HG03460 (cell line): ENCODE measurements around the gene FAM171A1.
"Not testable (repeated sequence)": the region's sequence is repeated elsewhere in the genome, so short reads cannot be mapped to it uniquely, and the experiment has no call there.

Source experiments
- ATAC-seq: cut with Tn5 transposase; IDR thresholded peaks from one replicate; pipeline ENCODE4 v1.9.1; 2021; ENCODE audit not compliant: unreplicated experiment

FAM171A1 gene

DNA sequence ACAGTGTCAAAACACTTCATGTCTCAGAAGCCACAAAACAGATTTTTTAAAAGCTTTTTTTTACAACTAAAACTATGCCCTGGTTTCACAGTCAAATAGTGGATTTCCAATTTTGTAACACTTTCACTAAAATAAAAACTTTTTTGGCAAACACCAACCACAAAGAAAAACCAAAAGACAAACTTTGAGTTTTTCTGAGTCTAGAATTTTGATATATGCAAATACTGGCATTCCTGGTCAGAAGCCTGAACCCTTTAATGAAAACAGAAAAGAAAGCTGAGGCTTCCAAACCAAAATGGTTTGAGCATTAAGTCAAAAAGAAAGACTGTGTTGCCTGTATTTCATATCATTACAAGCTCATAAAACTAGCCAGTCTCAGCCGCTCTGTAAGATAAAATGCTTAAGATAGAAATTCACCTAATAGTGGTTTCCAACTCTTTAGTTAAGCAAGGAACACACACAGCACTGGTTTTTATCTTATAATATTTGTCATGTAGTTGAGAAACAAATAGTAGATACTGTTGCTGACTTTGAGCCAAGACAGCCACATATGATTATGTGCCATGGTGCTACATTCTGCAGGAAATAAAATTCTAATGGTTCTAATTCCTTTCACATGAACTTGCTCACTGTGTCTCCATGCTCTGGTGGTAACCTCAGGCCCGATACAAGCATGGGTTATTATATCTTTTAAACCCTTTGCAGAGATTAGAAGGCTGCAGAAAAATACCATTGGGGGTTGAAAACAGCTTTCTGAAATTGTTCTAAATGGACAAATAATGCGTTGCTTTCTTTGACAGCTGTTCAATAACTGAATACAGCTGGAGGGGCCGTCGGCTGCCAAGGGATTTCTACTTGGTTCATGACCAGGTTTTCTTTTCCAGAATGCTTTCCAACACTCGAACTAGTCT, 49.4 kb downstream of the FAM171A1 start:
- ATAC-seq: no peak

DNA sequence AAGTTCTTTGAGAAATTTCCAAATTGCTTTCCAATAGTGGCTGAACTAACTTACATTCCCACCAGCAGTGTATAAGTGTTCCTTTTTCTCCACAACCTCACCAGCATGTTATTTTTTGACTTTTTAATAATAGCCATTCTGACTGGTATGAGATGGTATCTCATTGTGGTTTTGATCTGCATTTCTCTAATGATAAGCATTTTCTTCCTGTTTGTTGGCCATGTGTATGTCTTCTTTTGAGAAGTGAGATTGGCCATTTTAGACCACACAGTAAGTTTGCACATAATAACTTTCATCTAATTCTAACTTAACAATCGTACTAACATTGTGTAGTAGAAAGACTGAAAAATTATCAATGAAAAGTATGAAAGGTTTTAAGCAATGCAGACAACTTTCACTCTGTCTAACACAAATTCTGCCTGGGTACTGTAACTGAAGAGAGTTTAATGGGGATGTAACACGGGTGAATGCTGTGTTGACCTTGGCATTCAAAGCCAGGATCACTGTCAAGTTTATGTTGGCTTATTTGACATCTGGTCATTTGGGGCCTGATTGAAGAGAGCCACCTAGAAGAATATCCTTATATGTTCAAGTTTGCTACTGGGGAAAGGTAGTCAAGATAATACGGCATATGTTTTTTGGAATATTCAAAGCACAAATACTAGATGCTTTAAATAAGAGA, 50.4 kb downstream of the FAM171A1 start:
- no peak for ATAC-seq

DNA sequence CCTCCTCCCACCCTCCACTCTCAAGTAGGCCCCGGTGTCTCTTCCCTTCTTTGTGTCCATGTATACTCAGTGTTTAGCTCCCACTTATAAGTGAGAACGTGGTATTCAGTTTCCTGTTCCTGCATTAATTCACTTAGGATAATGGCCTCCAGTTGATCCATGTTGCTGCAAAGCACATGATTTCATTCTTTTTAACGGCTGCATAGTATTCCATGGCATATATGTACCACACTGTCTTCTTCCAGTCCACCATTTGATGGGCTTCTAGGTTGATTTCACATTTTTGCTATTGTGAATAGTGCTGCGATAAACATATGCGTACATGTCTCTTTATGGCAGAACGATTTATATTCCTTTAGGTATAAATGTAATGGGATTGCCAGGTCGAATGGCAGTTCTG, 51.0 kb downstream of the FAM171A1 start:
- no peak for ATAC-seq

DNA sequence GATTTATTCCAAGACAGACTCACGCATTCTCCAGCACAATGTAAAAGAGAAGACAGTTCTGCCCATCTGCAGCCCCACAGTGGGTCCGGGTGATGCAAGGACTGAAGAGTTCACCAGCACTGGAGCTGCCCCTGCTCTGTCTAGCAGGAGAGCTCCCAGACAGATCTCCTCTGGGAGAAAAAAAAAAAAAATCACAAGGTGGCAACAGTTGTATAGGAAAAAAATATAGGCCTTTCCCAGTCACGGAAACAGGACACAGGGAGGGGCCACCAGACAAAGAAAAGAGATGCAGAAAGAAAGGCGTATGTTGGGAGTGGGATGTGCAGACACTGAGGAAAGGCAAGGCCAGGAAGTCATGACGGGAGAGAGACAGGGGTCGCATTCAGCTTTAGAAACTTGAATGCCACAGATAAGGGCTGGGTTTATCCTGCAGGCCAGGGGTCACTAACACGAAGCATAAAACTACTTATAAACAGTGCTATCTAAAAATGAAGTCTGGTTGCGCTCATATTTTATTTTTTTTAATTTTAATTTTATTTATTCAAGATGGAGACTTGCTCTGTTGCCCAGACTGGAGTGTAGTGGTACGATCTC, 54.1 kb downstream of the FAM171A1 start:
- ATAC-seq: no peak

DNA sequence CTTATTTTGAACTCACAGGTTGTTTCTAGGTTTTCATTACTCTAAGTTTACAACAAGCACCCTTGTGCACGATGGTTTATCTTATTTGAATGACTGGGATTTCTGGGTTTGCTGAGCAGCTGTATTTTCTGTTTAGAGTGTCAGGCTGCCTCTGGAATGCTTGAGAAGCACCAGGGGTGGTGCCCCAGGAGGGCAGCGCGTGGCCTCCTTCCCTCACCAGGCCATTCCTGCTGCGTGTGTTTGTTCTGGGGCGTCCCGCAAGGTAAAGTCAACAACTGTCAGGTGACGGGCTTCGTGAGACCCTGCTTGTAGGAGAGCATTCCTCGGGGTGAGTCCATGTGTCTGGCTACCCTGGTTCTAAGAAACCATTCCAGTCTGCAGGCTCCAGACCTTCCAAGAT, 54.9 kb downstream of the FAM171A1 start:
- ATAC-seq: no peak

DNA sequence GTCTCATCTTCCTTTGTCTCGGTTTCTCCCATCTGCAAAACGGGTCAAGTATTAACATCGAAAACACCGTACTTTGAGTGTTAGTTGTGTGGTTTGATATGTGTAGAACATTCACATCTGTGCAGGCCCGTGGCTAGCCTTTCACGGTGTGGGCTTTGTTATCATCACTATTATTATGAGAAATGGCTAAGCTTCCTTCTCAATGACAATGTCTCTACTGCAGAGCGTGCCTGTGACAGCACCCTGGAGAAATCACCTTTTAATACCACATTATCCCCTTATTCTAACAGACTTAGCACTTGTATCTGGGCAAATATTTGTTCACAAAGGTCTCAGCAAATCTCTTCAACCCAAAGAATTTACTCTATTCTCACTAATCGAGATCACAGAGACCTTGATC, 55.8 kb downstream of the FAM171A1 start:
- ATAC-seq: no peak

DNA sequence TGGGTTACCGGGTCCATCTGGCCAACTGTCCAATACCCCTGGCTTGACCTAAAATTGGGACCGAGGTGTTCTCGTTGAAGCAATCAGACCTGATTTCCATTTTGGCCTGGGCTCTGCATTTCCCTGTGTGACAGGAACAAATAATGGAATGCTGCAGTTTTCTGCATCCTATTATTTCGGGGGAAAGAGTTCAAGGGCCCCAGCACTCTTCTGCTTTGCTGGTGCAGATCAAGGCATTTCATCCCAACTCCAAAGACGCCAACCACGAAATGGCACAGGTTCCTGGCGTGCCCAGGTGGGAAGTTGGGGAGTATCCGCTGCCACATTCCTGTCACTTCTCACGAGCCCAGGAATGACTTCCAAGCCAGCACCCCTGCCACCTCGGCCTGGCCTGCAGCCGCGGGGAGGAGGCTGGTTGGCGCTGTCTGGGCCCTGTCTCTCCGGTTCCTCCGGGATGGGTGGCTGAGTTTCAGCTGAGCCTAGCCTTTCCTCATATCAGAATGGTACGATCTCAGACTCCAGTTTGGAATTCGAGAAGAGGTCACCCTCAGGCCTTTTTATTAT, 56.5 kb downstream of the FAM171A1 start:
- no peak for ATAC-seq

DNA sequence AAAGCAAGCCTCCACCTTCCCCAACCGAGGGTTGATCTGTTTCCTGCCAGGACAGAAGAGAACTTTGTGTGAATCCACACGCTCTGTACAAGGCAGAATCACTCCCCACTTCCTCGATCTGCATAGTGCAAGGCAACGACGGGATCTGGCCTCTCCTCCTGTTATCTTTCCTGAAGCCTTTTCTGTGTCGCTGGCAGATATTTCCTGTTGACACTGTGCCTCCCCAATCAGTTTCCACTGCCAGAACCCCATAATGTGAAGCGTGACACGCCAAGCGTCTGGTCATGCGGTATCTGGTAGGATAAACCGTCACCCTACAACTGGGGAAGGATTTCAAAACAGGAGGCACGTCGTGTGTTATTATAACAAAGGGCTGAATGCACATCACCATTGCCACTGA, 57.2 kb downstream of the FAM171A1 start:
- ATAC-seq: no peak

DNA sequence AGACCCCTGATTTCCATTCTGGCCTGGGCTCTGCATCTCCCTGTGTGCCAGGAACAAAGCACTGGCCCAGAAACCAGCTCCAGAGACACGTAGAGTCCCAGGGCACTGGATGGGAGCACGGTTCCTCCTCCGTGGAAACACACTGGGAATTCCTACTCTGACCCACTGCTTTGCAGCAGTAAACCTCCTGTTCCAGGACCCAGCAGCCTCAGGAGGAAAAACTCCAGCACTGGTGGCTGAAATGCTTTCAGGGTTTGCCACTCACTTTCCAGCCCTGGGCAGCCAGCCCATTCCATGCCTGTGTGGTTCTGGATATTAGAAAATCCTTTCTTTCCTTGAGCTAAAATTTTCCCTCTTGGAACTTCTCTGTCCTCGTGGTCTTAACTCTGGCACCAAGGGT, 58.0 kb downstream of the FAM171A1 start:
- no peak for ATAC-seq

DNA sequence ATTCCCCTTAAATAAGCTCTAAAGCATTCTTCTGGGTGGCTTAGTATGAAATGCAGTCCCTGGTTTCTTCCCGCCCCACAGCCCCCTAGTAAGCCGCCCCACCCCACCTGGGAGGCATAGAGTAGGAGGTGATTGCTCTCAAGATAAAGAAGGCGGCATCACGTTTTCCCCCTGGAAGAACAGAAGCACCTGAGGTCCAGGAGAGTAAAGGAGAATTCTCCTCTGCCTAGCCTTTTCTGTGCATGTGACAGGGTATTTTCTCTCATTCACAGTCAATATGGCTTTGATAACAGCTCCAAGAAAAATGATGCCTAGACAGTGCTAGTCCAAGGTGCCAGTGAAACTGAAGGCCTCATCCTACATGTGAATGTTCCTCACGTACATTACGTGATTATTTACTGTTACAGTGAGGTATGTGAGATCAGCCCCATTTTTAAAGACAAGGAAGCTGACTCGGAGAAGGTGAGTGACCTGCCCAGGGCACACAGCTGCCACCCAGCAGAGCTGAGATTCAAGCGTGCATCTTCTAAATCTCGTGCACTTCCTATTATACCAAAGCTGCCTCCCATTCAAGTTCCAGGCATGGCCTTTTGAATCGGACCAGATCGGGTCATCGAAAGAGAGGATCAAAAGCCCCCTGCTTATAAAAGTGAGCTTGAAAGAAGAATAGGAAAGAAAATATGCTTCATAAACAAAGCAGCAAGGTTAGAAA, 59.4 kb downstream of the FAM171A1 start:
- ATAC-seq: no peak

DNA sequence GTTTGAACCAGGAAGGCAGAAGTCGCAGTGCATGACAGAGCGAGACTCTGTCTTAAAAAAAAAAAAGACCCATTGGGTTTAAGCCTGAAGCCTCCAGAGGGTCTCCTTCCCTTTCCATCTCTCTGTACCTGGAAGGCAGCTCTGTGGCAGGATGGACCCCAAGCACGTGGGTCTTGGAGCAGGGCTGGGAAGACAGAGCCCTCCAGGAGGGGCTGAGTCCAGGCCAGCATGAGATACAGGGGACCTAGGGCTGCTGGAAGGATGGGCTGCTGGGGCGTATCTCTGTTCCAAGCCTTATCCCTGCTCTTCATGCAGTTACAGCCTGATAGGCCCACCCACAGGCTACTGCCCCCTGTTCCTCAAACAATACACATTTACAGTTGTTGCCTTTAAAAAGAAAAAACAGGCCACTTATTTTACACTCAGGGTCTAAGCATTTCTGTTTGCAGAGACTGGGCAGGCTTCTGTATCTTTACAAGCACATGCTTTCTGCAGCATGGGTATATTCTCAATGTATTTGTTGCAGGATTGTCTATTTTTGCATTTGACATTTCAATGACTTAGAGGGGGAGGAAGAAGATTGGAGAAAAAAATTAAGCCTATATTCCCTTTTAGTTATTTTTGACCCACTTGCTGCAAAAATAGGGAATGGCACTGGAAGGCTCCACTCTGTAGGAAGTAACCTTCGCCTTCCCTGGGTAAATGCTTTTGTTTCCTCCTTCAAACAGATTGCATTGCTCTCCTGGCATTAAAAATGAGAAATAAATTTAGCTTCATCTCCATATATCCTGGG, 60.1 kb downstream of the FAM171A1 start:
- ATAC-seq: no peak

DNA sequence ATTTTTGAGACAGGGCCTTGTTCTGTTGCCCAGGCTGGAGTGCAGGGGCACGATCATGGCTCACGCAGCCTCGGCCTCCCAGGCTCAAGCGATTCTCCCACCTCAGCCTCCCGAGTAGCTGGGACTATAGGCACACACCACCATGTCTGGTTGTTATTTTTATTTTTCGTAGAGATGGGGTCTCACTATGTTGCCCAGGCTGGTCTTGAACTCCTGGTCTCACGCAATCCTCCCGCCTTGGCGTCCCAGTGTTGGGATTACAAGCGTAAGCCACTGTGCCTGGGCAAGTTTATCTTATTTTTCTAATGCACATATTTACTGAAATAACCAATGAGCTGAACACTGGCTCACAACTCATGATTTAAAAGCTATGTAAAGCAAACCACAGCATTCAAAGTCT, 61.9 kb downstream of the FAM171A1 start:
- no peak for ATAC-seq

DNA sequence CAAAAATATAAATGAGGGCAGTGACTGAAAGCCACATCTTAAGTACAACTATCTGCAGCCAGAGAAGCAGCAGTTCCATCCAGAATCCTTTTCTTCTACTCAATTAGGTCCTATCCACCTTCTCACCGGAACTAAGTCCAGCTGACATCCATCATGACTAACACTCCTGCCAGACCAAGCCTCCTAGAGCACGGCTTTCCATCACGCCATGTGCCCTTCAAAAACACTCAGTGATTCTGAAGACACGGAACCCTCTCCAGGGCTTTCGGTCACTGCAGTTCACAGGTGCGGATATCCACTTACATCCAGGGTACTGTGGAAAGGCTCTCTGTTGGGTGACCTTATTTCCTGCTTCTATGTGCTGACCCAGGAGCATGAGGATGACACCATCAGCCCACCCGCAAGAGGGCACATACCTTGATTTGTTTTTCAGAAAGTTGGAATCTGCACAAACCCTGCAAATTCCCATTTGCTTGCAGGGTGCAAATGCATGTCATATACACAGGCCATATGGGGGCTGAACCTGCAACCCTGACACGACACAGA, 64.3 kb downstream of the FAM171A1 start:
- no peak for ATAC-seq

DNA sequence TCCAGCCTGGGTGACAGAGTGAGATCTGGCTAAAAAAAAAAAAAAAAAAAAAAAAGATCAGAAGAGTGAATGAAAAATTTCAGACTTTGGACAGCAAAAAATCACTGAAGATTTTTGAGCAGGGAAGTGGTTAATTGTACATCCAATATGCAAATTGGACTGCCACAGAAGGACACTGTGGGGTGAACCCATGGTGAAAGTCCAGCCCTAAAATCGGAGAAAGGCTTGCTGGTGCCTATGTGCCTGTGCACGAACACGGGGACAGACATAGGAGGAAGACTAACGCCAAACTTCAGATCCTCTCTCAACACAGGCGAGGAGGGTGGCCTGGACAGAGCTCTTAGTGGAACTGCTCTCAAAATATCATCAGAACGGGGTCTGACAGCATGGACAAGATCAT, 65.5 kb downstream of the FAM171A1 start:
- no peak for ATAC-seq

DNA sequence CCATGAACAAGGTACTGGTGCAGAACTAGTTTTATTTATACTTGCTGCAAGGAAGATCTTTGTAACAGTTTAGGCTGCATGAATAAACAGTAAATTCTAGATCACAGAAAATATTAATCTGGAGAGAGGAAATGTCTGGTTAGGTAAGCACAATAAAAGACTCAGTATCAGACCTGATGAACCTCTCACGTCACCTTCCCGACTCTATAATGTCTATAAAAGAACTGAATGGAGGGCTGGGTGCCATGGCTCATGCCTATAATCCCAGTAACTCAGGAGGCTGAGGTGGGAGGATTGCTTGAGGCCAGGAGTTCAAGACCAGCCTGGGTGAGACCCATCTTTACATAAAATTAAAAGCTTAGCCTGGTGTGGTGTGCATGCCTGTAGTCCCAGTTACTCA, 65.9 kb downstream of the FAM171A1 start:
- no peak for ATAC-seq

DNA sequence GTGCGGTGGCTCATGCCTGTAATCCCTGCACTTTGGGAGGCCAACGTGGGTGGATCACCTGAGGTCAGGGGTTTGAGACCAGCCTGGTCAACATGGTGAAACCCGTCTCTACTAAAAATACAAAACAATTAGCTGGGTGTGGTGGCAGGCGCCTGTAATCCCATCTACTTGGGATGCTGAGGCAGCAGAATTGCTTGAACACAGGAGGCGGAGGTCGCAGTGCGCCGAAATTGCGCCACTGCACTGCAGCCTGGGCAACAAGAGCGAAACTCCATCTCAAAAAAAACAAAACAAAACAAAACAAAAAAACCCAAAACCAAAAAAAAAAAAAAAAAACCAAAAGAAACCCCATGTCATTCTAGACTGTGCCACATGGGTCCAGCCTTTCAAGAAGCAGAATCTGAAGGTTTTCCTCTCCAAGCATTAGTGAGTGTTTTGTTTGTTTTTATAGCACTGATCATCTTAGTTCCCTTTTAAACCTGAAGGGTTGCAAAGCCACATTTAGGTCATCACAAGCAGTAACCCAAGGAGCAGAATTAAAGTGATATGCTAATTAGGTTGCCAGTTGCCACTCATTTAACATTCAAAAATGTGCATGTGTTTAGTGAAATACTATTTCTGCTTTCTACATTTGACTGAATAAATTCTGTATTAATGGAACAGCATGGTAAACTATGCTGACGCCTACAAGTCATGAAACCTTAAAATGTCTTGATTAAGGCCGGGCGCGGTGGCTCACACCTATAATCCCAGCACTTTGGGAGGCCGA, 68.7 kb downstream of the FAM171A1 start:
- ATAC-seq: not testable (repeated sequence)

DNA sequence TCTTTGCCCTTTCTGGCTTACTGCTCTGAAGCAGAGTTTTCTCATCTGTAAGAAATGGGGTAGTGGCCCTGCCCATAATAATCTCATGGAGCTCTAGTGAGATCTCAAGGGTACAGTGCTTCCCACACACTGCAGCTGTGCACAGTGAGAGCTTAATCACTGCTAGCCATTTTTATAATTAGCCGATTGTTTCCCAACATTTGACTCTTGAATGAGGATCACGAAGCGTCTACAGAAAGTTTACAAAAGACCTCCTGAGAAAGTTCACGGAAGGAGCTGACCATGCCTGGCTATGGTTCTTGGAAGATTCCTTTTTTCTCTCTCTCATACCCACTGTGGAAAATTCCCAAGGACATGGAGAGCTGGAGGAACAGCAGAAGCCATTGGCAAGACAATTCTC, 70.4 kb downstream of the FAM171A1 start:
- no peak for ATAC-seq

DNA sequence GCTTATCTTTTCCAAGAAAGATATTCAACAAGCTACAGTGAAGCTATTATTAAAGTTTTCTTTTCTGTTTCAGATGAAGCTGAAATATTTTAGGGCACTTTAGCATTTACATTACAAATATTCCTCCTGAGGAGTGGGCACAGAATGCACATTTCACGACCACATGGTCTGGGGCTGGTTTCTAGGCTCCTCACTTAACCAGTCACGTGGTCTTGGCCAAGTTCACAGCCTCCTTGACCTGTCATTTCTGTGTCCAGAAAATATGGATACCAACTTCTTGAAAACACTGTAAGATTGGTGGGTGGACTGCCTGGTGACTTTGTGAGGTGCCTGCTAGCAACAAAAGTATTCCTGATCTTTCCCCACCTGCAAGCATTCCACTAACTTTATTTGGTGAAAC, 70.9 kb downstream of the FAM171A1 start:
- no peak for ATAC-seq

DNA sequence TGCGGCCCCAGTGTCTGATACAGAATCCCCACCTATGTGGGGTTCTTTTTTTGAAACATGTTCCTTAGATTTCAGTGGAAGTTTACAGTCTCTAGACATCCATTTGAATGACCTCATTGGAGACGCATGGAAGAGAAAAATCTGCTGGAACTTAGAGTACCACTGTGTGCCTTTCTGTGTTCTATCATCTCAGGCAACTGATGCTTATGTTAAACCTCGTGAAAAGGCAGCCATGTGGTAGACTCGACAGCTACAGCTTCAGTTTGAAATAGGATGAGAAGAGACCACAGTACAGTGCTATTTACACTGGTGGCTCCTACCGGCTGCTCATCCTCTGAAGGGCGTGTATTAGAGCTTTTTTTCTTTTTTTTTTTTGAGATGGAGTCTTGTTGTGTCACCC, 74.4 kb downstream of the FAM171A1 start:
- ATAC-seq: no peak
